ENCODE measurements around the gene SAFB2. TPM values are rescaled to one million over a fixed set of nuclear protein-coding genes. Genes with fewer than 3 reads are reported as not detected.
A peak's percentile ranks its signal among the peaks of the same experiment; 100 is the strongest.

SAFB2 gene
- total and polyA plus RNA-seq, 2 donors, result 22.2 to 60.6 TPM

GRCh38 chr19:5559804-5560133, 62.8 kb downstream of the SAFB2 start:
- H3K27ac ChIP-seq (ENCODE audit: low read depth in 1 of 2, low read length in 1 of 2), result no peak overlapping the region
- peaks cover 0 to 3% of the 10 kb centered on the region in 2 donors for H3K4me1 ChIP-seq (ENCODE audit: control insufficient read depth in 2 of 2, insufficient read depth in 2 of 2, low read length in 2 of 2)
- peaks cover 4 to 10% of the 10 kb centered on the region in 2 donors for H3K9me3 ChIP-seq (ENCODE audit: control insufficient read depth in 2 of 2, insufficient read depth in 1 of 2, low read length in 1 of 2)
- no peak overlapping the region for H3K4me3 ChIP-seq (ENCODE audit: low read length in 2 of 2)
- no peak for DNase-seq (ENCODE audit: low read depth in 6 of 9, low spot score in 9 of 9)
- WGBS, result 72% methylated on average over 3 of the region's 3 CpGs
- peaks cover 2 to 30% of the 10 kb centered on the region in 2 donors for H3K27me3 ChIP-seq (ENCODE audit: control insufficient read depth in 2 of 2, insufficient read depth in 1 of 2, low read length in 1 of 2)
- H3K36me3 ChIP-seq (ENCODE audit: control insufficient read depth in 2 of 2, insufficient read depth in 2 of 2, low read length in 1 of 2), result no peaks in the 10 kb centered on the region

- peaks cover 2 to 25% of the 10 kb centered on the region in 2 donors for H3K27me3 ChIP-seq (ENCODE audit: control insufficient read depth in 2 of 2, insufficient read depth in 1 of 2, low read length in 1 of 2)
Measured at GRCh38 chr19:5558101-5558621, 64.4 kb downstream of the SAFB2 start.

DNA sequence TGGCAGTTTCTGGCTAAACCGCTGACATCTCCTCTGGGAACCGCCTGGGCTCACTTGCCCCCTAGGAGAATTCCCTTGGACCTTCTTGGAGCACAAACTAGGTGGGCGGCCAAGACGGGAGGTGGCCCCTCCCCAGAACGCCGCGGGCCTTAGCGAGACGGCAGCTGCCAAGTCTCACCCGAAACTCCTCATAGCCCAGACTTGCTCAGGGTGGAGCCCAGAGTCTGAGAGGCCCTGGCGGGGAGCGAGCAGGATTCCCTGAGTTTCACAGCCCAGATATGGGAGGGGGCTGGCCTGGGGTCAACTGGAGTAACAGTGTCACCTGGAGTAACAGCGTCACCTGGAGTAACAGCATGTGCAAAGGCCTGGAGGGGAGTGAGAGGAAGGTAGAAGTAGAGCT, 64.9 kb downstream of the SAFB2 start:
- Histone ChIP-seq H3K4me1 (ENCODE audit: control insufficient read depth in 2 of 2, insufficient read depth in 2 of 2, low read length in 2 of 2) (peaks cover 0 to 3% of the 10 kb centered on the region in 2 donors), H3K36me3 (ENCODE audit: control insufficient read depth in 2 of 2, insufficient read depth in 2 of 2, low read length in 1 of 2) (no peaks in the 10 kb centered on the region), H3K27me3 (ENCODE audit: control insufficient read depth in 2 of 2, insufficient read depth in 1 of 2, low read length in 1 of 2) (peaks cover 2 to 21% of the 10 kb centered on the region in 2 donors), H3K4me3 (ENCODE audit: low read length in 2 of 2) (no peak overlapping the region), H3K9me3 (ENCODE audit: control insufficient read depth in 2 of 2, insufficient read depth in 1 of 2, low read length in 1 of 2) (peaks cover 4 to 10% of the 10 kb centered on the region in 2 donors), H3K27ac (ENCODE audit: low read depth in 1 of 2, low read length in 1 of 2) (no peak overlapping the region)
- WGBS, result 72% methylated on average over 13 of the region's 13 CpGs
- DNase-seq (ENCODE audit: low read depth in 6 of 9, low spot score in 9 of 9), result no peak

More at GRCh38 chr19:5558101-5558621, 64.4 kb downstream of the SAFB2 start:
- peaks cover 0 to 3% of the 10 kb centered on the region in 2 donors for H3K4me1 ChIP-seq (ENCODE audit: control insufficient read depth in 2 of 2, insufficient read depth in 2 of 2, low read length in 2 of 2)
- WGBS, result 93% methylated on average over 2 of the region's 2 CpGs
- no peak for DNase-seq (ENCODE audit: low read depth in 6 of 9, low spot score in 9 of 9)
- H3K27ac ChIP-seq (ENCODE audit: low read depth in 1 of 2, low read length in 1 of 2), result no peak overlapping the region
- H3K9me3 ChIP-seq (ENCODE audit: control insufficient read depth in 2 of 2, insufficient read depth in 1 of 2, low read length in 1 of 2), result peaks cover 4 to 10% of the 10 kb centered on the region in 2 donors
- H3K36me3 ChIP-seq (ENCODE audit: control insufficient read depth in 2 of 2, insufficient read depth in 2 of 2, low read length in 1 of 2), result no peaks in the 10 kb centered on the region
- no peak overlapping the region for H3K4me3 ChIP-seq (ENCODE audit: low read length in 2 of 2)

DNA sequence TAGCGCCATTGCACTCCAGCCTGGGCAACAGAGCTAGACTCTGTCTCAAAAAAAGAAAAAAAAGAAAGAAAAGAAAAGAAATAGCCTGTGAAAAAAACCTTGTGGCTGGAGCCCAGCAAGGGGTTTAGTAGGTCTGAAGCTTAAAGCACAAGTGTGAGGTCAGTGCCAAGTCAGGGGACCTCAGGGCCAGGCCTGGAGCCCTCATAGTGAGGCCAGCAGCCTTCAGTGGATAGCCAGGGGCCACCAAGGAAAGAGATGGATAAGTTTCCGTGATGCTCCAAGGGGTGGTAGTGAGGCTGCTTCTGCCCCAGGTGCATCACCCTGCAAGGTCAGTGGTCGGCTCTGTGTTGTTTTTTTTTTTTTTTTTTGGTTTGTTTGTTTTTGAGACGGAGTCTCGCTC, 67.7 kb downstream of the SAFB2 start:
- WGBS, result 94% methylated on average over 5 of the region's 5 CpGs
- Histone ChIP-seq H3K4me1 (ENCODE audit: control insufficient read depth in 2 of 2, insufficient read depth in 2 of 2, low read length in 2 of 2) (peaks cover 0 to 3% of the 10 kb centered on the region in 2 donors), H3K9me3 (ENCODE audit: control insufficient read depth in 2 of 2, insufficient read depth in 1 of 2, low read length in 1 of 2) (no peaks in the 10 kb centered on the region), H3K27ac (ENCODE audit: low read depth in 1 of 2, low read length in 1 of 2) (no peak overlapping the region), H3K4me3 (ENCODE audit: low read length in 2 of 2) (no peak overlapping the region), H3K27me3 (ENCODE audit: control insufficient read depth in 2 of 2, insufficient read depth in 1 of 2, low read length in 1 of 2) (peaks cover 0 to 7% of the 10 kb centered on the region in 2 donors), H3K36me3 (ENCODE audit: control insufficient read depth in 2 of 2, insufficient read depth in 2 of 2, low read length in 1 of 2) (no peaks in the 10 kb centered on the region)
- DNase-seq (ENCODE audit: low read depth in 6 of 9, low spot score in 9 of 9), result no peak

- Histone ChIP-seq H3K36me3 (ENCODE audit: control insufficient read depth in 2 of 2, insufficient read depth in 2 of 2, low read length in 1 of 2) (no peaks in the 10 kb centered on the region), H3K4me1 (ENCODE audit: control insufficient read depth in 2 of 2, insufficient read depth in 2 of 2, low read length in 2 of 2) (no peaks in the 10 kb centered on the region), H3K27me3 (ENCODE audit: control insufficient read depth in 2 of 2, insufficient read depth in 1 of 2, low read length in 1 of 2) (peaks cover 0 to 7% of the 10 kb centered on the region in 2 donors), H3K4me3 (ENCODE audit: low read length in 2 of 2) (no peak overlapping the region), H3K9me3 (ENCODE audit: control insufficient read depth in 2 of 2, insufficient read depth in 1 of 2, low read length in 1 of 2) (no peaks in the 10 kb centered on the region), H3K27ac (ENCODE audit: low read depth in 1 of 2, low read length in 1 of 2) (no peak overlapping the region)
- 95% methylated on average over 9 of the region's 9 CpGs for WGBS
- DNase-seq (ENCODE audit: low read depth in 6 of 9, low spot score in 9 of 9), result no peak
Measured at GRCh38 chr19:5553892-5554291, 68.7 kb downstream of the SAFB2 start.

DNA sequence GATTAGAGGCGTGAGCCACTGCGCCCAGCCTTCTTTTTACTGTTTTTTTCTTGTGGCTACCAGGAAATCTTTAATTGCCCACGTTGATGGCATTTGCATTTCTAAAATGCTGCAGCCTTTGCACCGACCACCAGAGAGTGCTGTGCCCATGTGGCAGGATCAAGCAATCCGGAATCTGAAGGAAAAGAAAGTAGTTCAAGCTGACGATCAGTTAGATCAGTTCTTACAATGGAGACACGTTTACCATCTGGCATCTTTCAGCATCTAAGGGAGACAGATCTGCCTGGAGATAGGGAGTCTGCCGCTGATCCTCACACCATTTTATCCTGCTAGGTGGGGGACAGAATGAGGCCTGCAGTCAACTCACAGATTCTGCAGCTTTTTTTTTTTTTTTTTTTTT, 74.7 kb downstream of the SAFB2 start:
- WGBS, result 15% methylated on average over 8 of the region's 8 CpGs
- no peaks in the 10 kb centered on the region for H3K9me3 ChIP-seq (ENCODE audit: control insufficient read depth in 2 of 2, insufficient read depth in 1 of 2, low read length in 1 of 2)
- H3K27me3 ChIP-seq (ENCODE audit: control insufficient read depth in 2 of 2, insufficient read depth in 1 of 2, low read length in 1 of 2), result no peaks in the 10 kb centered on the region
- peaks cover 0 to 6% of the 10 kb centered on the region in 2 donors for H3K4me1 ChIP-seq (ENCODE audit: control insufficient read depth in 2 of 2, insufficient read depth in 2 of 2, low read length in 2 of 2)
- DNase-seq (ENCODE audit: low read depth in 6 of 9, low spot score in 9 of 9), result peak in 8 of 9 donors; percentile 14 to 74 (median 46)
- H3K4me3 ChIP-seq (ENCODE audit: low read length in 2 of 2), result no peak overlapping the region
- H3K36me3 ChIP-seq (ENCODE audit: control insufficient read depth in 2 of 2, insufficient read depth in 2 of 2, low read length in 1 of 2), result no peaks in the 10 kb centered on the region
- peak overlapping the region in 1 of 2 donors; percentile 53 for H3K27ac ChIP-seq (ENCODE audit: low read depth in 1 of 2, low read length in 1 of 2)

- Histone ChIP-seq H3K27me3 (ENCODE audit: control insufficient read depth in 2 of 2, insufficient read depth in 1 of 2, low read length in 1 of 2) (no peaks in the 10 kb centered on the region), H3K36me3 (ENCODE audit: control insufficient read depth in 2 of 2, insufficient read depth in 2 of 2, low read length in 1 of 2) (no peaks in the 10 kb centered on the region), H3K4me3 (ENCODE audit: low read length in 2 of 2) (no peak overlapping the region), H3K27ac (ENCODE audit: low read depth in 1 of 2, low read length in 1 of 2) (no peak overlapping the region), H3K4me1 (ENCODE audit: control insufficient read depth in 2 of 2, insufficient read depth in 2 of 2, low read length in 2 of 2) (peaks cover 0 to 6% of the 10 kb centered on the region in 2 donors), H3K9me3 (ENCODE audit: control insufficient read depth in 2 of 2, insufficient read depth in 1 of 2, low read length in 1 of 2) (no peaks in the 10 kb centered on the region)
- WGBS, result 89% methylated on average over 4 of the region's 4 CpGs
- no peak for DNase-seq (ENCODE audit: low read depth in 6 of 9, low spot score in 9 of 9)
Measured at GRCh38 chr19:5545984-5546383, 76.6 kb downstream of the SAFB2 start.

DNA sequence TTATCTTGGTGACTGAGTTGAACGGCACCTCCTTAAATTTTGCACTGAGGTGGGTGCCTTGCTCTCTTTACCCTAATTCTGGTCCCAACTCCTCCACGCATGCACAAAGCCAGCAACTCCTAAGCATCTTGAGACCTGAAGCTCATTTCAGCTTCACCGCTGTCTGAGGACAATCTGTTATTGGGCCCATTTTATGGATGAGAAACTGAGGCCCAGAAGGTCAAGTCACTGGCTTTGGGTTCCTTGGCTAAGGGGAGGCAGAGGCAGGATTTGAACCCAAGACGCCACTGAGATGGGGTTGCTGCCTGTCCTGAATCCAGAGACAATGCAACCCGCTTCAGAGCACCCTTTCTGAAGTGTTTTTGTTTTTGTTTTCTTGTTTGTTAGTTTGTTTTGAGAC, 77.5 kb downstream of the SAFB2 start:
- WGBS, result 94% methylated on average over 5 of the region's 5 CpGs

GRCh38 chr19:5542665-5543064, 79.9 kb downstream of the SAFB2 start:
- Histone ChIP-seq H3K4me1 (ENCODE audit: control insufficient read depth in 2 of 2, insufficient read depth in 2 of 2, low read length in 2 of 2) (no peaks in the 10 kb centered on the region), H3K27ac (ENCODE audit: low read depth in 1 of 2, low read length in 1 of 2) (no peak overlapping the region), H3K9me3 (ENCODE audit: control insufficient read depth in 2 of 2, insufficient read depth in 1 of 2, low read length in 1 of 2) (no peaks in the 10 kb centered on the region), H3K4me3 (ENCODE audit: low read length in 2 of 2) (no peak overlapping the region), H3K36me3 (ENCODE audit: control insufficient read depth in 2 of 2, insufficient read depth in 2 of 2, low read length in 1 of 2) (no peaks in the 10 kb centered on the region), H3K27me3 (ENCODE audit: control insufficient read depth in 2 of 2, insufficient read depth in 1 of 2, low read length in 1 of 2) (peaks cover 0 to 11% of the 10 kb centered on the region in 2 donors)
- WGBS, result 52% methylated on average over 8 of the region's 8 CpGs
- DNase-seq (ENCODE audit: low read depth in 6 of 9, low spot score in 9 of 9), result no peak

More for the DNA sequence above, 77.5 kb downstream of the SAFB2 start:
- H3K4me3 ChIP-seq (ENCODE audit: low read length in 2 of 2), result no peak overlapping the region
- DNase-seq (ENCODE audit: low read depth in 6 of 9, low spot score in 9 of 9), result no peak
- H3K4me1 ChIP-seq (ENCODE audit: control insufficient read depth in 2 of 2, insufficient read depth in 2 of 2, low read length in 2 of 2), result peaks cover 0 to 6% of the 10 kb centered on the region in 2 donors
- no peaks in the 10 kb centered on the region for H3K36me3 ChIP-seq (ENCODE audit: control insufficient read depth in 2 of 2, insufficient read depth in 2 of 2, low read length in 1 of 2)
- no peaks in the 10 kb centered on the region for H3K9me3 ChIP-seq (ENCODE audit: control insufficient read depth in 2 of 2, insufficient read depth in 1 of 2, low read length in 1 of 2)
- H3K27me3 ChIP-seq (ENCODE audit: control insufficient read depth in 2 of 2, insufficient read depth in 1 of 2, low read length in 1 of 2), result no peaks in the 10 kb centered on the region
- H3K27ac ChIP-seq (ENCODE audit: low read depth in 1 of 2, low read length in 1 of 2), result no peak overlapping the region
